K562 (cell line): ENCODE measurements around the gene DDRGK1. TPM values are rescaled to one million over a fixed set of nuclear protein-coding genes. Genes with fewer than 3 reads are reported as not detected.

Experiments
- C11orf30 ChIP-seq: fragments of 450-650 bp; IDR thresholded peaks from 2 replicates; pipeline ENCODE4 v1.6.1; 2016; ENCODE audit warnings: low read depth, mild to moderate bottlenecking
- GTF2F1 ChIP-seq: IDR thresholded peaks from 2 replicates; pipeline ENCODE4 v1.6.1; 2011; ENCODE audit warnings: low read depth, low read length, improper control_type of control experiment
- KLF6 ChIP-seq: fragments of 250-450 bp; sonication (Bioruptor Pico); IDR thresholded peaks from 2 replicates; pipeline ENCODE4 v1.4.0; 2020; ENCODE audit warnings: mild to moderate bottlenecking, moderate library complexity, borderline replicate concordance
- MYC ChIP-seq, 2 experiments: fragments of 250-450 bp in 1 of 2; sonication (Bioruptor Pico) in 1 of 2; IDR thresholded peaks; 2 replicates each; pipeline versions ENCODE4 v1.5.1 to v1.6.1; 2012 to 2021; ENCODE audit warnings: low read depth in 2 of 2, borderline replicate concordance in 1 of 2, improper control_type of control experiment in 1 of 2, low read length in 1 of 2, mild to moderate bottlenecking in 1 of 2, moderate library complexity in 1 of 2
- PML ChIP-seq: IDR thresholded peaks from 2 replicates; pipeline ENCODE4 v1.6.1; 2012; ENCODE audit warnings: low read length, inconsistent platforms
- POLR2AphosphoS5 ChIP-seq: IDR thresholded peaks from 2 replicates; pipeline ENCODE4 v1.6.1; 2011; ENCODE audit warnings: mild to moderate bottlenecking, low read depth, low read length, moderate library complexity; ENCODE audit not compliant: control insufficient read depth, insufficient read depth
- RB1 ChIP-seq: fragments of 450-650 bp; IDR thresholded peaks from 2 replicates; pipeline ENCODE4 v1.6.1; 2017; ENCODE audit warnings: low read depth, mild to moderate bottlenecking
- SIN3B ChIP-seq: fragments of 450-650 bp; IDR thresholded peaks from 2 replicates; pipeline ENCODE4 v1.6.1; 2017; ENCODE audit warnings: low read depth, mild to moderate bottlenecking, moderate library complexity
- SMARCE1 ChIP-seq: fragments of 450-650 bp; IDR thresholded peaks from 2 replicates; pipeline ENCODE4 v1.7.1; 2016; ENCODE audit warnings: mild to moderate bottlenecking
- TBP ChIP-seq: optimal IDR thresholded peaks from 2 replicates; pipeline ENCODE3; 2011; ENCODE audit warnings: low read depth, low read length, improper control_type of control experiment
- TRIM24 ChIP-seq, 2 experiments: fragments of 450-650 bp; IDR thresholded peaks; 2 replicates each; pipeline ENCODE4 v1.6.1; 2016
- ZNF274 ChIP-seq: IDR thresholded peaks from 2 replicates; pipeline ENCODE4 v1.6.1; 2011; ENCODE audit warnings: low read depth, mild to moderate bottlenecking, low read length, moderate library complexity, borderline replicate concordance
- ZNF282 ChIP-seq: sonication (generic); formaldehyde crosslinking; IDR thresholded peaks from 2 replicates; pipeline ENCODE4 v1.8.1; 2023; ENCODE audit warnings: missing genetic modification reagents
- polyA plus RNA-seq, 8 experiments: library from polyadenylated mRNA; depleted of rRNA in 4 of 8; stranded (reverse) in 5 of 8; unstranded in 3 of 8; fragments of >200 nt; fragmentation: Nextera tagmentation in 2 of 8; fragmentation: Illumina TruSeq in 1 of 8; extraction: Ambion mirVana in 2 of 8; extraction: Trizol in 1 of 8; gene quantifications; 2 replicates each; pipeline versions ENCODE4 v1.2.1 to v1.2.3, GENCODE V29; 2011 to 2014; ENCODE audit warnings: inconsistent platforms in 1 of 8, missing spikeins in 1 of 8
- total RNA-seq, 7 experiments: library from RNA; depleted of rRNA in 6 of 7; stranded (reverse); fragments of >200 nt in 6 of 7; fragmentation: Illumina TruSeq in 2 of 7; extraction: Trizol in 2 of 7; gene quantifications; 2 replicates each; pipeline versions ENCODE4 v1.2.1 to v1.2.3, GENCODE V29; 2011 to 2021; ENCODE audit warnings: low replicate concordance in 1 of 7
- TF ChIP-seq, protein P1 (sequence below): fragments of 450-650 bp; conservative IDR thresholded peaks from 2 replicates; pipeline ENCODE4 v1.6.1; 2016; ENCODE audit warnings: missing genetic modification characterization, low read depth, mild to moderate bottlenecking, control low read depth, missing compliant biosample characterization
- TF ChIP-seq, protein P2 (sequence below): fragments of 250-450 bp; sonication (Bioruptor Pico); IDR thresholded peaks from 2 replicates; pipeline ENCODE4 v1.8.0; 2022; ENCODE audit warnings: inconsistent platforms, mild to moderate bottlenecking, moderate library complexity, borderline replicate concordance
- TF ChIP-seq, protein P3 (sequence below): sonication (generic); formaldehyde crosslinking; IDR thresholded peaks from 2 replicates; pipeline ENCODE4 v1.8.0; 2022; ENCODE audit warnings: mild to moderate bottlenecking, missing genetic modification reagents

The DDRGK1 gene
- total and polyA plus RNA-seq, 9 of the 15 experiments (the other 6 are each of a cell fraction or from before 2014, with no cell fraction given): 2.3 to 54.4 (median 29.1) TPM

DNA sequence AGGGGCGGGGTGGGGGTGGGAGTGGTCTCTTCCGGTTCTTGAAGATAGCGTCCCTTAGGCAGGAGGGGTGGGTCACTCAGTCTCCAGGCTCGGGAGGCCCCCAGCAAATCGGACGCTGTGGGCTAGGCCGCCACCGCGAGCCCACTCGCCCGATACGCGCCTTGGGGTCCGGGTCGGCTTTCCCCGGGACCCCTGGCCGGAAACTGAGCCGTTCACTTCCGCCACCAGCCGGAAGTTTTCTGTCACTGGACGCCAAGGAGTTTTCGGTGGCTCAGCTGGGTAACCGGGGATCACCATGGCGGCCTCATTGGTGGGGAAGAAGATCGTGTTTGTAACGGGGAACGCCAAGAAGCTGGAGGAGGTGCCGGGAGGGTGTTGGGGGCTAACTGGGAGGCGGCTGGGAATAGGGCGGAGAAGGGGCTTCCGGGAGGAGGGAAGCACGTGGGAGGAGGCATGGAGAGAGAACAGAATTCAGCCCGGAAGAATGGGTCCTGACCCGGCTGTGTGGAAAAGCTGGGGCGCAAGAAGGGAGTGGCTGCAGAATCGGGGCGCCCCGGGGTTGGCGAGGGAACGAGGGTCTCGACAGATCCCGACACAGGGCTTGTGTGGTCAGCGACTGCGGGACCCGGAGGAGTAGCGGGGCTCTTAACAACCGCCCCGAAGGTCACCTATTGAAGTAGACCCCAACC lies 4.9 kb upstream of the DDRGK1 start, which contains the start of gene ITPA (continued):
- peak; percentile 91 for TF ChIP-seq MYC (IDR thresholded peaks at IDR 0.05; ENCODE audit: low read depth, low read length)
- TF ChIP-seq MYC (CRISPR knock-in tag; IDR thresholded peaks at IDR 0.05; ENCODE audit: borderline replicate concordance, low read depth): 0 out of 2 replicates have a peak, but pooled peaks have one; percentile 82
- peak; percentile 69 for TF ChIP-seq C11orf30
- TF ChIP-seq ZNF274: no peak
- TF ChIP-seq TBP: peak; percentile 43
- TF ChIP-seq GTF2F1: no peak
- TF ChIP-seq, protein P1, sequence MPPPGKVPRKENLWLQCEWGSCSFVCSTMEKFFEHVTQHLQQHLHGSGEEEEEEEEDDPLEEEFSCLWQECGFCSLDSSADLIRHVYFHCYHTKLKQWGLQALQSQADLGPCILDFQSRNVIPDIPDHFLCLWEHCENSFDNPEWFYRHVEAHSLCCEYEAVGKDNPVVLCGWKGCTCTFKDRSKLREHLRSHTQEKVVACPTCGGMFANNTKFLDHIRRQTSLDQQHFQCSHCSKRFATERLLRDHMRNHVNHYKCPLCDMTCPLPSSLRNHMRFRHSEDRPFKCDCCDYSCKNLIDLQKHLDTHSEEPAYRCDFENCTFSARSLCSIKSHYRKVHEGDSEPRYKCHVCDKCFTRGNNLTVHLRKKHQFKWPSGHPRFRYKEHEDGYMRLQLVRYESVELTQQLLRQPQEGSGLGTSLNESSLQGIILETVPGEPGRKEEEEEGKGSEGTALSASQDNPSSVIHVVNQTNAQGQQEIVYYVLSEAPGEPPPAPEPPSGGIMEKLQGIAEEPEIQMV (tag): no peak
- no peak for TF ChIP-seq ZNF282 (CRISPR knock-in tag)
- peak; percentile 63; the same call in 1 of the 2 replicates for TF ChIP-seq SIN3B
- TF ChIP-seq TRIM24 (IDR thresholded peaks at IDR 0.05): peak in 1 of 2 experiments; percentile 19; a peak in 1 of 4 replicates
- peak; percentile 62 for TF ChIP-seq POLR2AphosphoS5
- TF ChIP-seq SMARCE1: peak; percentile 31; the same call in 1 of the 2 replicates
- TF ChIP-seq, protein P2, sequence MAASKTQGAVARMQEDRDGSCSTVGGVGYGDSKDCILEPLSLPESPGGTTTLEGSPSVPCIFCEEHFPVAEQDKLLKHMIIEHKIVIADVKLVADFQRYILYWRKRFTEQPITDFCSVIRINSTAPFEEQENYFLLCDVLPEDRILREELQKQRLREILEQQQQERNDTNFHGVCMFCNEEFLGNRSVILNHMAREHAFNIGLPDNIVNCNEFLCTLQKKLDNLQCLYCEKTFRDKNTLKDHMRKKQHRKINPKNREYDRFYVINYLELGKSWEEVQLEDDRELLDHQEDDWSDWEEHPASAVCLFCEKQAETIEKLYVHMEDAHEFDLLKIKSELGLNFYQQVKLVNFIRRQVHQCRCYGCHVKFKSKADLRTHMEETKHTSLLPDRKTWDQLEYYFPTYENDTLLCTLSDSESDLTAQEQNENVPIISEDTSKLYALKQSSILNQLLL (CRISPR knock-in tag): no peak
- TF ChIP-seq, protein P3, sequence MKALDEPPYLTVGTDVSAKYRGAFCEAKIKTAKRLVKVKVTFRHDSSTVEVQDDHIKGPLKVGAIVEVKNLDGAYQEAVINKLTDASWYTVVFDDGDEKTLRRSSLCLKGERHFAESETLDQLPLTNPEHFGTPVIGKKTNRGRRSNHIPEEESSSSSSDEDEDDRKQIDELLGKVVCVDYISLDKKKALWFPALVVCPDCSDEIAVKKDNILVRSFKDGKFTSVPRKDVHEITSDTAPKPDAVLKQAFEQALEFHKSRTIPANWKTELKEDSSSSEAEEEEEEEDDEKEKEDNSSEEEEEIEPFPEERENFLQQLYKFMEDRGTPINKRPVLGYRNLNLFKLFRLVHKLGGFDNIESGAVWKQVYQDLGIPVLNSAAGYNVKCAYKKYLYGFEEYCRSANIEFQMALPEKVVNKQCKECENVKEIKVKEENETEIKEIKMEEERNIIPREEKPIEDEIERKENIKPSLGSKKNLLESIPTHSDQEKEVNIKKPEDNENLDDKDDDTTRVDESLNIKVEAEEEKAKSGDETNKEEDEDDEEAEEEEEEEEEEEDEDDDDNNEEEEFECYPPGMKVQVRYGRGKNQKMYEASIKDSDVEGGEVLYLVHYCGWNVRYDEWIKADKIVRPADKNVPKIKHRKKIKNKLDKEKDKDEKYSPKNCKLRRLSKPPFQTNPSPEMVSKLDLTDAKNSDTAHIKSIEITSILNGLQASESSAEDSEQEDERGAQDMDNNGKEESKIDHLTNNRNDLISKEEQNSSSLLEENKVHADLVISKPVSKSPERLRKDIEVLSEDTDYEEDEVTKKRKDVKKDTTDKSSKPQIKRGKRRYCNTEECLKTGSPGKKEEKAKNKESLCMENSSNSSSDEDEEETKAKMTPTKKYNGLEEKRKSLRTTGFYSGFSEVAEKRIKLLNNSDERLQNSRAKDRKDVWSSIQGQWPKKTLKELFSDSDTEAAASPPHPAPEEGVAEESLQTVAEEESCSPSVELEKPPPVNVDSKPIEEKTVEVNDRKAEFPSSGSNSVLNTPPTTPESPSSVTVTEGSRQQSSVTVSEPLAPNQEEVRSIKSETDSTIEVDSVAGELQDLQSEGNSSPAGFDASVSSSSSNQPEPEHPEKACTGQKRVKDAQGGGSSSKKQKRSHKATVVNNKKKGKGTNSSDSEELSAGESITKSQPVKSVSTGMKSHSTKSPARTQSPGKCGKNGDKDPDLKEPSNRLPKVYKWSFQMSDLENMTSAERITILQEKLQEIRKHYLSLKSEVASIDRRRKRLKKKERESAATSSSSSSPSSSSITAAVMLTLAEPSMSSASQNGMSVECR (CRISPR knock-in tag): peak; percentile 32; the same call in 1 of the 2 replicates
- TF ChIP-seq KLF6 (CRISPR knock-in tag): 0 out of 2 replicates have a peak, but pooled peaks have one; percentile 36
- TF ChIP-seq PML: peak; percentile 51; the same call in 1 of the 2 replicates
- 0 out of 2 replicates have a peak, but pooled peaks have one; percentile 3 for TF ChIP-seq RB1
